ENCODE results near the gene NOX5. TPM values are rescaled to one million over a fixed set of nuclear protein-coding genes. Genes with fewer than 3 reads are reported as not detected.

NOX5 gene
- total and polyA plus RNA-seq, 2 of the 4 experiments (the other 2 are of a cell fraction), result 0.07 TPM; not detected in 1

DNA sequence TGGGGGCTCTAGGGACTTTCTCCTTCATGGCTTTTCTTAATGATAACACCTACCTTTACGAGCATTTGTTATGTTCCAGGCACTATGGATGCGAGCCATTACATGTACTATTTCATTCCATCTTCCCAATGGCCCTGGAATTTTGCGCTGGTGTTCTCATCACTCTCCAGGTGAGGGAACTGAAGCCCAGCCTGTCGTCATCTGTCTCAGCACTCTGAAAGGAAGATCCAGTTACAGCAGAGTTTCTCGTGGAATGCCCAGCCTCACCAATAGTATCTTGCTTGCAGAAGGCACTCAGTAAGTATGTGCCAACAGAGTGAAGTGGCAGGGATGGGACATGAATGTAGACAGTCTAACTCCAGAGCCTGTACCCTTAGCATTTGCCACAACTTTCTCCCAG, 56.8 kb downstream of the NOX5 start:
- dilution Hi-C loops (cut with HindIII; ENCODE audit: low sequenced_read_pairs, unreplicated experiment), result no loop called here
- Histone ChIP-seq H3K9ac (ENCODE audit: low read depth, low read length) (no peak overlapping the region), H3K56ac (ENCODE audit: extremely low read depth, insufficient read depth, low read length) (no peak overlapping the region), H3K27me3 (ENCODE audit: control insufficient read depth, insufficient read depth, low read length) (peaks cover 6% of the 10 kb centered on the region), H4K20me1 (ENCODE audit: insufficient read depth, low read length) (no peaks in the 10 kb centered on the region), H2BK120ac (ENCODE audit: low read depth, low read length) (no peak overlapping the region), H3K4ac (ENCODE audit: low read depth, low read length) (no peak overlapping the region), H3K4me3 (ENCODE audit: insufficient read depth, low read depth, low read length) (no peak overlapping the region), H4K8ac (ENCODE audit: low read depth in 2 of 2, low read length in 2 of 2) (no peak overlapping the region), H4K5ac (ENCODE audit: low read depth, low read length) (no peak overlapping the region), H2AK9ac (replicated peaks; ENCODE audit: low read depth, low read length, poor library complexity) (no peak overlapping the region), H3K4me2 (ENCODE audit: low read depth, low read length) (no peak overlapping the region), H3K9me1 (ENCODE audit: insufficient read depth, low read length) (no peaks in the 10 kb centered on the region), H2AFZ (replicated peaks; ENCODE audit: low read length, poor library complexity) (no peak overlapping the region), H3K18ac (ENCODE audit: low read depth, low read length) (no peak overlapping the region), H3K27ac (ENCODE audit: insufficient read depth, low read length) (no peak overlapping the region), H3K4me1 (ENCODE audit: control insufficient read depth, insufficient read depth, low read length) (peaks cover 4% of the 10 kb centered on the region; the same call in 1 of the 2 replicates), H2AK5ac (ENCODE audit: low read depth, low read length) (no peak overlapping the region), H3K14ac (replicated peaks; ENCODE audit: low read depth, low read length) (no peak overlapping the region), H2BK5ac (ENCODE audit: low read depth, low read length, poor library complexity, severe bottlenecking) (no peak overlapping the region), H2BK20ac (ENCODE audit: low read depth, low read length) (no peak overlapping the region), H3K79me1 (ENCODE audit: low read depth in 1 of 2, low read length in 2 of 2) (no peaks in the 10 kb centered on the region), H3K9me3 (ENCODE audit: control insufficient read depth, insufficient read depth, low read length) (peaks cover 6% of the 10 kb centered on the region), H2BK15ac (ENCODE audit: low read depth, low read length) (no peak overlapping the region), H3K36me3 (ENCODE audit: control insufficient read depth, insufficient read depth, low read length) (no peaks in the 10 kb centered on the region), H4K91ac (ENCODE audit: insufficient read depth, low read depth, low read length) (no peak overlapping the region), H3K23ac (ENCODE audit: low read depth, low read length) (no peak overlapping the region)
- ChIA-PET CTCF (no interaction called here), POLR2A (ENCODE audit: unreplicated experiment) (no interaction called here)
- in situ Hi-C loops (cut with MboI; ENCODE audit: low sequenced_read_pairs), result no loop called here
- 80% methylated on average over 1 of the region's 5 CpGs; no CpG with 5 or more reads in 1 of the 2 experiments for WGBS, 2 experiments (ENCODE audit: extremely low coverage in 2 of 2, insufficient read length in 1 of 2)
- BruUV-seq (replicated peaks), result no TSS peak
- ATAC-seq (ENCODE audit: low read depth) (no peak), DNase-seq (no peak)
- intact Hi-C loops (cut with micrococcal nuclease), result no loop called here
- no peak for TF ChIP-seq RFX5 (IDR thresholded peaks at IDR 0.05; ENCODE audit: low read depth, low read length)
- TF ChIP-seq, protein P1, sequence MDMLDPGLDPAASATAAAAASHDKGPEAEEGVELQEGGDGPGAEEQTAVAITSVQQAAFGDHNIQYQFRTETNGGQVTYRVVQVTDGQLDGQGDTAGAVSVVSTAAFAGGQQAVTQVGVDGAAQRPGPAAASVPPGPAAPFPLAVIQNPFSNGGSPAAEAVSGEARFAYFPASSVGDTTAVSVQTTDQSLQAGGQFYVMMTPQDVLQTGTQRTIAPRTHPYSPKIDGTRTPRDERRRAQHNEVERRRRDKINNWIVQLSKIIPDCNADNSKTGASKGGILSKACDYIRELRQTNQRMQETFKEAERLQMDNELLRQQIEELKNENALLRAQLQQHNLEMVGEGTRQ (IDR thresholded peaks at IDR 0.05; ENCODE audit: low read depth, low read length), result no peak
- TF ChIP-seq SMC3 (IDR thresholded peaks at IDR 0.05; ENCODE audit: low read depth, low read length), result no peak
- TF ChIP-seq FOS (IDR thresholded peaks at IDR 0.05; ENCODE audit: low read depth, low read length), result no peak
- TF ChIP-seq, protein P2, sequence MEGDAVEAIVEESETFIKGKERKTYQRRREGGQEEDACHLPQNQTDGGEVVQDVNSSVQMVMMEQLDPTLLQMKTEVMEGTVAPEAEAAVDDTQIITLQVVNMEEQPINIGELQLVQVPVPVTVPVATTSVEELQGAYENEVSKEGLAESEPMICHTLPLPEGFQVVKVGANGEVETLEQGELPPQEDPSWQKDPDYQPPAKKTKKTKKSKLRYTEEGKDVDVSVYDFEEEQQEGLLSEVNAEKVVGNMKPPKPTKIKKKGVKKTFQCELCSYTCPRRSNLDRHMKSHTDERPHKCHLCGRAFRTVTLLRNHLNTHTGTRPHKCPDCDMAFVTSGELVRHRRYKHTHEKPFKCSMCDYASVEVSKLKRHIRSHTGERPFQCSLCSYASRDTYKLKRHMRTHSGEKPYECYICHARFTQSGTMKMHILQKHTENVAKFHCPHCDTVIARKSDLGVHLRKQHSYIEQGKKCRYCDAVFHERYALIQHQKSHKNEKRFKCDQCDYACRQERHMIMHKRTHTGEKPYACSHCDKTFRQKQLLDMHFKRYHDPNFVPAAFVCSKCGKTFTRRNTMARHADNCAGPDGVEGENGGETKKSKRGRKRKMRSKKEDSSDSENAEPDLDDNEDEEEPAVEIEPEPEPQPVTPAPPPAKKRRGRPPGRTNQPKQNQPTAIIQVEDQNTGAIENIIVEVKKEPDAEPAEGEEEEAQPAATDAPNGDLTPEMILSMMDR (conservative IDR thresholded peaks at IDR 0.05; ENCODE audit: low read depth, low read length), result no peak
- TF ChIP-seq BHLHE40 (IDR thresholded peaks at IDR 0.05; ENCODE audit: low read depth, low read length), result no peak
- TF ChIP-seq CEBPB (IDR thresholded peaks at IDR 0.05; ENCODE audit: low read depth, low read length), result no peak
- no peak for TF ChIP-seq MAFK (IDR thresholded peaks at IDR 0.05; ENCODE audit: low read depth, low read length)
- TF ChIP-seq, protein P3, sequence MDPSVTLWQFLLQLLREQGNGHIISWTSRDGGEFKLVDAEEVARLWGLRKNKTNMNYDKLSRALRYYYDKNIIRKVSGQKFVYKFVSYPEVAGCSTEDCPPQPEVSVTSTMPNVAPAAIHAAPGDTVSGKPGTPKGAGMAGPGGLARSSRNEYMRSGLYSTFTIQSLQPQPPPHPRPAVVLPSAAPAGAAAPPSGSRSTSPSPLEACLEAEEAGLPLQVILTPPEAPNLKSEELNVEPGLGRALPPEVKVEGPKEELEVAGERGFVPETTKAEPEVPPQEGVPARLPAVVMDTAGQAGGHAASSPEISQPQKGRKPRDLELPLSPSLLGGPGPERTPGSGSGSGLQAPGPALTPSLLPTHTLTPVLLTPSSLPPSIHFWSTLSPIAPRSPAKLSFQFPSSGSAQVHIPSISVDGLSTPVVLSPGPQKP (IDR thresholded peaks at IDR 0.05; ENCODE audit: borderline replicate concordance, low read depth, low read length), result no peak
- TF ChIP-seq POLR2A (IDR thresholded peaks at IDR 0.05; ENCODE audit: low read depth, low read length), result no peak
- TF ChIP-seq RCOR1 (IDR thresholded peaks at IDR 0.05; ENCODE audit: insufficient replicate concordance, low read length), result no peak
- TF ChIP-seq MXI1 (IDR thresholded peaks at IDR 0.05; ENCODE audit: borderline replicate concordance, low read depth, low read length), result no peak
